ENCODE data around the gene TBC1D22A. TPM values are rescaled to one million over a fixed set of nuclear protein-coding genes. Genes with fewer than 3 reads are reported as not detected.

Gene TBC1D22A
- total and polyA plus RNA-seq, 2 experiments from 2014 or later = 15.3 to 19.8 TPM

DNA sequence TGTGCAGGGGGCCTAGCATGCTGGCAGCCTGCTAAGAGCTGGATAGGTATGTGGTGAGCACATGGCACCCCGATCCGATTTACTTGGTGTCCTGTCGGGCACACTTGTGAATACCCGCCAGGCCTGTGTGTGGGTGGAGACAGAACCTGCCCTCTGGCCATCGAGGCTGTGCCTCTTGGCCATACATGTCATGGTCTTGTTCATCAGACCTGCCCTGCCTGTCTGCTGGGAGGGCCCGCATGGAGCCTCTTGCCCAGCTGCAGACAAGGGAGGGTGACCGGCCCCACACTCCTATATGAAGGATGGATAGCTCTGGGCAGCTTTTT is 310.2 kb downstream of the TBC1D22A start:
- Histone ChIP-seq H3K9me3 (ENCODE audit: low read depth) (no peaks in the 10 kb centered on the region), H3K4me2 (no peak overlapping the region), H3K79me2 (no peaks in the 10 kb centered on the region), H4K20me1 (ENCODE audit: insufficient read depth, poor library complexity, severe bottlenecking) (no peaks in the 10 kb centered on the region), H3K4me1 (ENCODE audit: insufficient read depth) (no peaks in the 10 kb centered on the region), H3K4me3 (no peak overlapping the region), H2AFZ (no peak overlapping the region), H3K27ac (no peak overlapping the region), H3K27me3 (no peaks in the 10 kb centered on the region), H3K36me3 (replicated peaks; ENCODE audit: insufficient read depth, low read depth) (no peaks in the 10 kb centered on the region), H3K9me2 (replicated peaks; ENCODE audit: insufficient read depth) (no peaks in the 10 kb centered on the region)
- WGBS (ENCODE audit: low lambda C conversion rate, missing lambda C conversion rate) = 93% methylated on average over 7 of the region's 7 CpGs
- TF ChIP-seq EZH2phosphoT487 (IDR thresholded peaks at IDR 0.05; ENCODE audit: low read depth, severe bottlenecking, unreplicated experiment) (no peak), EZH2 (IDR thresholded peaks at IDR 0.05; ENCODE audit: borderline replicate concordance) (no peak)
- TF ChIP-seq, protein P1, sequence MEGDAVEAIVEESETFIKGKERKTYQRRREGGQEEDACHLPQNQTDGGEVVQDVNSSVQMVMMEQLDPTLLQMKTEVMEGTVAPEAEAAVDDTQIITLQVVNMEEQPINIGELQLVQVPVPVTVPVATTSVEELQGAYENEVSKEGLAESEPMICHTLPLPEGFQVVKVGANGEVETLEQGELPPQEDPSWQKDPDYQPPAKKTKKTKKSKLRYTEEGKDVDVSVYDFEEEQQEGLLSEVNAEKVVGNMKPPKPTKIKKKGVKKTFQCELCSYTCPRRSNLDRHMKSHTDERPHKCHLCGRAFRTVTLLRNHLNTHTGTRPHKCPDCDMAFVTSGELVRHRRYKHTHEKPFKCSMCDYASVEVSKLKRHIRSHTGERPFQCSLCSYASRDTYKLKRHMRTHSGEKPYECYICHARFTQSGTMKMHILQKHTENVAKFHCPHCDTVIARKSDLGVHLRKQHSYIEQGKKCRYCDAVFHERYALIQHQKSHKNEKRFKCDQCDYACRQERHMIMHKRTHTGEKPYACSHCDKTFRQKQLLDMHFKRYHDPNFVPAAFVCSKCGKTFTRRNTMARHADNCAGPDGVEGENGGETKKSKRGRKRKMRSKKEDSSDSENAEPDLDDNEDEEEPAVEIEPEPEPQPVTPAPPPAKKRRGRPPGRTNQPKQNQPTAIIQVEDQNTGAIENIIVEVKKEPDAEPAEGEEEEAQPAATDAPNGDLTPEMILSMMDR (IDR thresholded peaks at IDR 0.05; ENCODE audit: poor library complexity) = no peak
- no peak for DNase-seq (ENCODE audit: low spot score)

DNA sequence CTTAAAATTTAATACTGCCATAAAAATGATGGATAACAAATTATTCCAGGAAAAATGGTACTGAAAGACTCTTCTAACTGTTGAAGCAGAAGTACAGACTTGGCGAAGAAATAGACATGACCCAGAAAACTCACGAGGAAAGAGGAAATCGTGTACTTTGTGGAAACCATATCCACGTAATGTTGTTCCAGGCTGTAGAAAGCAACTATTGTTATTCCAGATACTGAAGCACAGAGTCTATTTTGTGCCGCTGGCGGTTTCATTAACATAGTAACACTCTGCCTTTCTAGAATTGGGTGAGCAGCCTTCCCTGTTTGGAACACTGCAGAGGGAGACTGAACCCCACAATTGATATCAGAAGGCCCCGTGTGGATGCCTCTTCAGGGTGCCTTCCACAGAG is 310.6 kb downstream of the TBC1D22A start:
- no peak for DNase-seq (ENCODE audit: low spot score)
- no peak overlapping the region for H2AFZ ChIP-seq
- H3K9me2 ChIP-seq (replicated peaks; ENCODE audit: insufficient read depth) = no peaks in the 10 kb centered on the region
- no peak overlapping the region for H3K4me2 ChIP-seq
- no peaks in the 10 kb centered on the region for H3K79me2 ChIP-seq
- H3K9me3 ChIP-seq (ENCODE audit: low read depth) = no peaks in the 10 kb centered on the region
- no peaks in the 10 kb centered on the region for H3K36me3 ChIP-seq (replicated peaks; ENCODE audit: insufficient read depth, low read depth)
- H3K27me3 ChIP-seq = no peaks in the 10 kb centered on the region
- H3K4me3 ChIP-seq = no peak overlapping the region
- no peaks in the 10 kb centered on the region for H3K4me1 ChIP-seq (ENCODE audit: insufficient read depth)
- 93% methylated on average over 7 of the region's 7 CpGs for WGBS (ENCODE audit: low lambda C conversion rate, missing lambda C conversion rate)
- H4K20me1 ChIP-seq (ENCODE audit: insufficient read depth, poor library complexity, severe bottlenecking) = no peaks in the 10 kb centered on the region
- TF ChIP-seq EZH2phosphoT487 (IDR thresholded peaks at IDR 0.05; ENCODE audit: low read depth, severe bottlenecking, unreplicated experiment) = no peak
- TF ChIP-seq, protein P1 (IDR thresholded peaks at IDR 0.05; ENCODE audit: poor library complexity) = no peak
- TF ChIP-seq EZH2 (IDR thresholded peaks at IDR 0.05; ENCODE audit: borderline replicate concordance) = no peak
- H3K27ac ChIP-seq = no peak overlapping the region

DNA sequence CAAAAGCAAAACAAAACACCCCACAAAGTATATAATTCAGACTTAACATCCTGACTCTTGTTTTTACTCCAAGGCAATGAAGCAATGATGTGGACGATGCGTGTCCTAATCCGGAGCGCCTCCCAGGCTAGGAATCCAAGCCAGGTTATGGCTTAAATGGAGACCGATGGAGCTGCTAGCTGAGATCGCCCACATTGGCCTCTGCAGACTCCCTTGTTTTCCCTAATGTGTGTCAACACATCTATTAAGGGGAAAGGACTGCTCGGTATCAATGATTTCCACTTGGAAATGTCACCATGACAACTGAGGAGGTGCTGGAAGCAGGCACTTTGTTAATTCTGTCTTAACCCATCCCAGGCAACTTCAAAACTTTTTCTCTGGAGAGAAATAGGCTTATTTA is 311.7 kb downstream of the TBC1D22A start:
- Histone ChIP-seq H3K79me2 (no peaks in the 10 kb centered on the region), H3K27me3 (no peaks in the 10 kb centered on the region), H3K4me3 (no peak overlapping the region), H4K20me1 (ENCODE audit: insufficient read depth, poor library complexity, severe bottlenecking) (no peaks in the 10 kb centered on the region), H3K27ac (no peak overlapping the region), H3K36me3 (replicated peaks; ENCODE audit: insufficient read depth, low read depth) (no peaks in the 10 kb centered on the region), H3K9me2 (replicated peaks; ENCODE audit: insufficient read depth) (no peaks in the 10 kb centered on the region), H3K9me3 (ENCODE audit: low read depth) (no peaks in the 10 kb centered on the region), H3K4me2 (no peak overlapping the region), H3K4me1 (ENCODE audit: insufficient read depth) (no peaks in the 10 kb centered on the region), H2AFZ (no peak overlapping the region)
- DNase-seq (ENCODE audit: low spot score) = no peak
- WGBS (ENCODE audit: low lambda C conversion rate, missing lambda C conversion rate) = 91% methylated on average over 7 of the region's 7 CpGs
- TF ChIP-seq EZH2 (IDR thresholded peaks at IDR 0.05; ENCODE audit: borderline replicate concordance) (no peak), EZH2phosphoT487 (IDR thresholded peaks at IDR 0.05; ENCODE audit: low read depth, severe bottlenecking, unreplicated experiment) (no peak)
- TF ChIP-seq, protein P1 (IDR thresholded peaks at IDR 0.05; ENCODE audit: poor library complexity) = no peak

DNA sequence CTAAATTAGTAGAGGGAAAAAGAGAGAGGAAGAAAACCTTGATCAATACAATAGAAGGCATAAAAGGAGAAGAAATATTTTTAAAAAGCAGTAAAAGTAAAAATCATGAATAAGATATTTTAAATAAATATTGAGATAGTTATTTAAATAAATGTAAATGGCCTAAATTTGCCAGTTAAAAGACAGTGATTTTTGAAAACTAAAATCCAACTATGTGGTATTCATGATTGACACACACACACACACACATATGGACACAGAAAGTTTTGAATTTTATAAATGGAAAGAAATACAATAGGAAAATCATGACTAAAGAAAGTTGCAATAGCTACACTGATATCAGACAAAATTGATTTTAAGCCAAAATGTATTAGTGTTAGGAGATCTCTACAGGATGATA is 313.1 kb downstream of the TBC1D22A start:
- H3K4me2 ChIP-seq = no peak overlapping the region
- no peaks in the 10 kb centered on the region for H3K27me3 ChIP-seq
- no peak overlapping the region for H3K27ac ChIP-seq
- H3K4me1 ChIP-seq (ENCODE audit: insufficient read depth) = no peaks in the 10 kb centered on the region
- no peak overlapping the region for H2AFZ ChIP-seq
- H3K4me3 ChIP-seq = no peak overlapping the region
- DNase-seq (ENCODE audit: low spot score) = no peak
- H3K36me3 ChIP-seq (replicated peaks; ENCODE audit: insufficient read depth, low read depth) = no peaks in the 10 kb centered on the region
- H4K20me1 ChIP-seq (ENCODE audit: insufficient read depth, poor library complexity, severe bottlenecking) = no peaks in the 10 kb centered on the region
- TF ChIP-seq EZH2phosphoT487 (IDR thresholded peaks at IDR 0.05; ENCODE audit: low read depth, severe bottlenecking, unreplicated experiment) (no peak), EZH2 (IDR thresholded peaks at IDR 0.05; ENCODE audit: borderline replicate concordance) (no peak)
- TF ChIP-seq, protein P1 (IDR thresholded peaks at IDR 0.05; ENCODE audit: poor library complexity) = no peak
- H3K9me2 ChIP-seq (replicated peaks; ENCODE audit: insufficient read depth) = no peaks in the 10 kb centered on the region
- no peaks in the 10 kb centered on the region for H3K79me2 ChIP-seq
- no peaks in the 10 kb centered on the region for H3K9me3 ChIP-seq (ENCODE audit: low read depth)
